Activated B cell treated with CpG ODN at 0.5 μM for 24 hours (primary cell): ENCODE data around the gene IGFN1. TPM values are rescaled to one million over a fixed set of nuclear protein-coding genes. Genes with fewer than 3 reads are reported as not detected.

ENCODE experiments used
- ATAC-seq: fragments of 200-7000 bp; cut with Tn5 transposase; one replicate; pipeline ENCODE4 v1.10.0; 2021; ENCODE audit warnings: low read depth, mild to moderate bottlenecking, moderate library complexity
- CTCF ChIA-PET: fragments of 350-600 bp; sonication (Branson Sonifier 250); formaldehyde crosslinking; loops from one replicate; lab custom pipeline; 2021; ENCODE audit warnings: antibody characterized with exemption; lab: Charles Lee
- POLR2A ChIA-PET: fragments of 350-600 bp; sonication (Branson Sonifier 250); formaldehyde crosslinking; loops from one replicate; lab custom pipeline; 2021; ENCODE audit warnings: antibody characterized with exemption; lab: Charles Lee
- DNase-seq: peaks from one replicate; pipeline ENCODE4 v3.0.0; 2022
- H3K27ac Mint-ChIP-seq: one replicate; pipeline ENCODE4 v1.8.0; 2020; ENCODE audit warnings: mixed read lengths
- H3K27me3 Mint-ChIP-seq: one replicate; pipeline ENCODE4 v1.8.0; 2021; ENCODE audit warnings: mixed read lengths
- H3K36me3 Mint-ChIP-seq: one replicate; pipeline ENCODE4 v1.8.0; 2021; ENCODE audit warnings: low read depth, mixed read lengths
- H3K4me1 Mint-ChIP-seq: one replicate; pipeline ENCODE4 v1.8.0; 2021; ENCODE audit warnings: mixed read lengths
- H3K4me3 Mint-ChIP-seq: one replicate; pipeline ENCODE4 v1.8.0; 2020; ENCODE audit warnings: mild to moderate bottlenecking, mixed read lengths
- H3K9me3 Mint-ChIP-seq: one replicate; pipeline ENCODE4 v1.8.0; 2020; ENCODE audit warnings: mixed read lengths
- intact Hi-C: fragments of 100-400 bp; cut with micrococcal nuclease; formaldehyde crosslinking; loops from one replicate; pipeline ENCODE4 v1.15.1; 2024
- total RNA-seq: library from RNA; stranded (reverse); gene quantifications from 2 replicates; pipeline ENCODE4 v1.2.3, GENCODE V29; 2022
- TF ChIP-seq, protein P1 (sequence below): fragments of 200-600 bp; IDR thresholded peaks from one replicate; pipeline ENCODE4 v1.8.0; 2022; ENCODE audit warnings: antibody characterized with exemption, mild to moderate bottlenecking

The IGFN1 gene
- total RNA-seq, 1 donor from 2014 or later = not detected

DNA sequence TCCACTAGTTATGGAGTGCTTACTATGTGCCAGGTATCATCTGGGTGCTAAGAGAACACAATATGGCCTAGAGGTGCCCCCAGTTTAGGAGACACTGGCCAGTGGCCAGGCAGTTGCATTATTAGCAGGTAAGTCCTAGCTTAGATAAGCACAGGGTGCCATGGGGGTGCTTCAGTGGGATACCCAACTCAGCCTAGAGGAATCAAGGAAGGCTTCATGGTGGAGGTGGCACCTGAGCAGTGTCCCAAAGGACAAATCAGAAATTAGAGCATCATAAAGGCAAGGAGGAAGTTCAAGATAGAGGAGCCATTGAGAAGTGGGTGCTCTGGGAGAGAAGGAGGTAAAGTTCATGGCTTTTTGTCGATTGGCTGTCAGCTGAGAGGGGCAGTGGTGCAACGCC lies 60.8 kb downstream of the IGFN1 start:
- ChIA-PET CTCF (no interaction called here), POLR2A (no interaction called here)

DNA sequence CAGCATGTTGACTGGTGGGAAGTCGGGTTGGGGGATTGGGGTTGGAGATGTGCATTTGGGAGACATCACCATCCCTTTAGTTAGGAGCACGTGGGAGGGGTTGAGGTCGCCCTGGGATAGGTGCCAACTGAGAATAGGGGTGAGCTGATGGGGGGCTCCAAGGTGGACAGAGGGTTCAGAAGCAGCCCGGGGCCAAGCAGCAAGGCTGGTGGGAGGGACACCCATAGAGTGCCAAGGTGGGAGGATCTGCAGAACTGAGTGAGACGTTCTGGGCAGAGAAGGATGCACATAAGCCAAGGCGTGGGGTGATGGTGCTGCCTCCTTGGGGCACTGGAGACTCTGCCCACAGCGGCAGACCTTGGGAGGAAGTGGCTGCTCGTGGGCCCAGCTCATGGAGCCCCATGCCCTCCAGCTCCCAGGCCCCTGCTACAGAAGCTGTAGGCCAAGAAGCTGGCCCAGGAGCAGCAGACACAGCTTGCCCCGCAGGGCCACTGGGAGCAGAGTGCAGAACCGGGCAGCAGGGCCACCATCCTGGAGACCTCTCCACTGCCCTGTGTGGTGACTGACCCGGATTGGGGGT lies 61.3 kb downstream of the IGFN1 start:
- CTCF ChIA-PET = no interaction called here

More for the DNA sequence above, 60.8 kb downstream of the IGFN1 start:
- TF ChIP-seq, protein P1, sequence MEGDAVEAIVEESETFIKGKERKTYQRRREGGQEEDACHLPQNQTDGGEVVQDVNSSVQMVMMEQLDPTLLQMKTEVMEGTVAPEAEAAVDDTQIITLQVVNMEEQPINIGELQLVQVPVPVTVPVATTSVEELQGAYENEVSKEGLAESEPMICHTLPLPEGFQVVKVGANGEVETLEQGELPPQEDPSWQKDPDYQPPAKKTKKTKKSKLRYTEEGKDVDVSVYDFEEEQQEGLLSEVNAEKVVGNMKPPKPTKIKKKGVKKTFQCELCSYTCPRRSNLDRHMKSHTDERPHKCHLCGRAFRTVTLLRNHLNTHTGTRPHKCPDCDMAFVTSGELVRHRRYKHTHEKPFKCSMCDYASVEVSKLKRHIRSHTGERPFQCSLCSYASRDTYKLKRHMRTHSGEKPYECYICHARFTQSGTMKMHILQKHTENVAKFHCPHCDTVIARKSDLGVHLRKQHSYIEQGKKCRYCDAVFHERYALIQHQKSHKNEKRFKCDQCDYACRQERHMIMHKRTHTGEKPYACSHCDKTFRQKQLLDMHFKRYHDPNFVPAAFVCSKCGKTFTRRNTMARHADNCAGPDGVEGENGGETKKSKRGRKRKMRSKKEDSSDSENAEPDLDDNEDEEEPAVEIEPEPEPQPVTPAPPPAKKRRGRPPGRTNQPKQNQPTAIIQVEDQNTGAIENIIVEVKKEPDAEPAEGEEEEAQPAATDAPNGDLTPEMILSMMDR = no peak
- intact Hi-C loops = no loop called here
- Mint-ChIP-seq H3K36me3 (no peaks in the 10 kb centered on the region), H3K27me3 (peaks cover 7% of the 10 kb centered on the region), H3K4me1 (no peaks in the 10 kb centered on the region), H3K9me3 (no peaks in the 10 kb centered on the region), H3K27ac (no peak overlapping the region), H3K4me3 (no peak overlapping the region)
- no peak for ATAC-seq
- no peak for DNase-seq

DNA sequence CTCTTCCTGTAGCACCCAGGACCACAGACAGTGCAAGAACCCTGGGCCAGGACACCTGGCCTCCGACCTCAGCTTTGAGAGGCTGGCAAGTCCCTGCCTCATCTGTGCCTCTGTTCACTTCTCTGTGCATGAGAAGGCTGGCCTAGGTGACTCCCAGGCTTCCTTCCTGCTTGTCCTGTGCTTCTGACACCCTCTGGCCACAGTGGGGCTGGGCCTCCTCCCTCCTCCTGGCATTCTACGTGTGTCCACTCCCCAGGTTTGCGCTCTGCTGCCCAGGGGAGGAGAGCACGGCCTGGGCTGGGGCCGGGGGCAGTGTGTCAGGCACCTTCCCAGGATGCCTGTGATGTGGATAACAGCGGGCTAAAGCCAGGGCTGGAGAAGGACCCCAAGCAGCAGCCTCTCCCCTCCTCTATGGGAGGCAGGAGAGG lies 62.3 kb downstream of the IGFN1 start:
- ChIA-PET CTCF (no interaction called here), POLR2A (no interaction called here)

More for the DNA sequence above, 61.3 kb downstream of the IGFN1 start:
- no peak overlapping the region for H3K27ac Mint-ChIP-seq
- peaks cover 7% of the 10 kb centered on the region for H3K27me3 Mint-ChIP-seq
- POLR2A ChIA-PET = no interaction called here
- TF ChIP-seq, protein P1 = no peak
- DNase-seq (no peak), ATAC-seq (no peak)
- no peak overlapping the region for H3K4me3 Mint-ChIP-seq
- intact Hi-C loops = no loop called here
- H3K9me3 Mint-ChIP-seq = no peaks in the 10 kb centered on the region
- H3K36me3 Mint-ChIP-seq = no peaks in the 10 kb centered on the region
- no peaks in the 10 kb centered on the region for H3K4me1 Mint-ChIP-seq

DNA sequence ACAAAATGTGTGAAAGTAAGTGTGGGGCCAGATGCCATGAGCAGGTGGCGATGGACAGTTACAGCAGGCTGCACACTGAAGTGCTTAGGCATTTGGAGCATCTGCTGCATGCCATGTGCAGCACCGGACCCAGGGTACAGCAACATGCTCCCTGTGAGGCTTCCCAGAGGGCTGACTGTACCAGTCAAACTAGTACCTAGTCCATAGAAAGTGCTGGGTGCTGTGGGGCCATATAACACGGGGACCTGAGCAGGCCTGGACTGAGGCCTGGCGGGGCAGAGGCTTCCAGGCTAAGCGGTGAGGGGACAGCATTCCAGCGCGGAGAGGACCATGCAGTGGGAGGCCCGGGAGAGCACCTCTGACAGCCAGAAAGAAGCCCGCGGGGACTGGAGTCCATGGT lies 62.8 kb downstream of the IGFN1 start:
- intact Hi-C loops = no loop called here
- ChIA-PET POLR2A (no interaction called here), CTCF (no interaction called here)
- H3K4me3 Mint-ChIP-seq = no peak overlapping the region
- ATAC-seq = no peak
- TF ChIP-seq, protein P1 = no peak
- H3K4me1 Mint-ChIP-seq = no peaks in the 10 kb centered on the region
- no peak overlapping the region for H3K27ac Mint-ChIP-seq
- peaks cover 7% of the 10 kb centered on the region for H3K27me3 Mint-ChIP-seq
- DNase-seq = no peak
- no peaks in the 10 kb centered on the region for H3K36me3 Mint-ChIP-seq
- no peaks in the 10 kb centered on the region for H3K9me3 Mint-ChIP-seq

More for the DNA sequence above, 62.3 kb downstream of the IGFN1 start:
- H3K27me3 Mint-ChIP-seq = peaks cover 7% of the 10 kb centered on the region
- no peak overlapping the region for H3K27ac Mint-ChIP-seq
- DNase-seq (no peak), ATAC-seq (no peak)
- no peaks in the 10 kb centered on the region for H3K4me1 Mint-ChIP-seq
- intact Hi-C loops = no loop called here
- no peak overlapping the region for H3K4me3 Mint-ChIP-seq
- TF ChIP-seq, protein P1 = no peak
- H3K36me3 Mint-ChIP-seq = no peaks in the 10 kb centered on the region
- no peaks in the 10 kb centered on the region for H3K9me3 Mint-ChIP-seq

DNA sequence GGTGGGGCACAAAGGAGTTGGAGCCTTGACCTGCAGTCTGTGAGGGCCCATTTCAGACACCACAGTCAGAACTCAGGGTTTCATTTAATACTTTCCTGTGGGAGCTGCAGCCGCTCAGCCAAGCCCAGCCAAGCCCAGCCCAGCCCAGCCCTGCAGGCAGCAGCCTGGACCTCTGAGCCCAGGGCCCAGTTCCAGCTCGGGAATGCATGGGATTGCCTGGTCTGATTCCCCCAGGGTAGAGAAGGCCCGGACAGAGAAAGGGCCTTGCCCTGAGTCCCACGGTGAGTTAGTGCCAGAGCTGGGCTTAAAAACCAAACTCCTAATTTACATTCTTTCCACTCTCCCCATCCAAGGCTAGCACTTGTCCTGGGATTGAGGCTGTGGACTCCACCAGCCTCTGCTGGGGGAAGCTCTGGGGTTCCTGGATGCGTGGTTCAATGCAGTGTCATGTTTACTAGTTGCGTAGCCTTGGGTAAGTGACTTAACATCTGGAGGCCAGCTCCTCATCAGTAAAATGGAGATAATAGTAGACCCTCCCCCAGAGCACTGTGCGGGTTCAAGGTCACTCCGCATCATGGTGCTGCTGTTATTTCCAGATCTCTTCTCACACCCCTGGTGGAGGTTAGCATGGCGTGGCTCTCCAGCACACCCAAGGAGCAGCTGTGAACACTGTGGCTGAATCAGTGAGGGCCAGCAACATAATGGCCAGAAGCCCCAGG lies 63.4 kb downstream of the IGFN1 start:
- TF ChIP-seq, protein P1 = no peak
- H3K4me3 Mint-ChIP-seq = no peak overlapping the region
- H3K27ac Mint-ChIP-seq = no peak overlapping the region
- no peaks in the 10 kb centered on the region for H3K36me3 Mint-ChIP-seq
- ATAC-seq (no peak), DNase-seq (no peak)
- ChIA-PET CTCF (no interaction called here), POLR2A (no interaction called here)
- H3K4me1 Mint-ChIP-seq = no peaks in the 10 kb centered on the region
- intact Hi-C loops = loop anchor here (1.0 kb wide), 1 partner anchor 154 kb away; no protein-coding TSS in a partner anchor
- H3K9me3 Mint-ChIP-seq = no peaks in the 10 kb centered on the region
- peaks cover 7% of the 10 kb centered on the region for H3K27me3 Mint-ChIP-seq
